Fibroblast of lung (primary cell): ENCODE measurements around the gene ELMO1. TPM values are rescaled to one million over a fixed set of nuclear protein-coding genes. Genes with fewer than 3 reads are reported as not detected.

ENCODE experiments used
- DNase-seq, 2 donors: peaks; one replicate each; pipeline versions ENCODE4 v3.0.0 to v3.0.0-alpha.2; 2010; ENCODE audit warnings: low read depth in 2 of 2
- H2AFZ ChIP-seq: 2 replicates; pipeline ENCODE4 v1.5.1; 2012; ENCODE audit warnings: low read length, control low read depth, inconsistent platforms
- H3K27ac ChIP-seq: 2 replicates; pipeline ENCODE4 v1.5.1; 2011; ENCODE audit warnings: low read length, control low read depth; ENCODE audit not compliant: insufficient read depth
- H3K27me3 ChIP-seq: 2 replicates; pipeline ENCODE4 v1.5.1; 2011; ENCODE audit warnings: mild to moderate bottlenecking, low read length; ENCODE audit not compliant: control insufficient read depth, insufficient read depth
- H3K36me3 ChIP-seq: 2 replicates; pipeline ENCODE4 v1.5.1; 2011; ENCODE audit warnings: low read length; ENCODE audit not compliant: control insufficient read depth, insufficient read depth
- H3K4me1 ChIP-seq: 2 replicates; pipeline ENCODE4 v1.5.1; 2011; ENCODE audit warnings: low read length; ENCODE audit not compliant: control insufficient read depth, insufficient read depth; ENCODE audit errors: extremely low read depth
- H3K4me2 ChIP-seq: 2 replicates; pipeline ENCODE4 v1.5.1; 2011; ENCODE audit warnings: low read length, control low read depth; ENCODE audit not compliant: insufficient read depth; ENCODE audit errors: extremely low read depth
- H3K4me3 ChIP-seq, 4 experiments: fragments of 200-600 bp in 1 of 4; sonication (generic) in 1 of 4; replicated peaks in 1 of 4; 2 replicates each; pipeline ENCODE4 v1.5.1; 2011 to 2016; ENCODE audit warnings: low read length in 4 of 4, low read depth in 3 of 4, mild to moderate bottlenecking in 3 of 4, control low read depth in 2 of 4, inconsistent platforms in 1 of 4, mixed read lengths in 1 of 4; ENCODE audit not compliant: insufficient read depth in 1 of 4; ENCODE audit errors: control extremely low read depth in 1 of 4
- H3K79me2 ChIP-seq: 2 replicates; pipeline ENCODE4 v1.5.1; 2012; ENCODE audit warnings: mild to moderate bottlenecking, low read length, inconsistent platforms; ENCODE audit not compliant: control insufficient read depth, insufficient read depth
- H3K9ac ChIP-seq: 2 replicates; pipeline ENCODE4 v1.5.1; 2011; ENCODE audit warnings: mild to moderate bottlenecking, low read length, control low read depth; ENCODE audit not compliant: insufficient read depth
- H3K9me3 ChIP-seq: 2 replicates; pipeline ENCODE4 v1.5.1; 2012; ENCODE audit warnings: low read depth, low read length; ENCODE audit not compliant: control insufficient read depth, insufficient read depth
- H4K20me1 ChIP-seq: 2 replicates; pipeline ENCODE4 v1.5.1; 2011; ENCODE audit warnings: low read length; ENCODE audit not compliant: control insufficient read depth, insufficient read depth; ENCODE audit errors: extremely low read depth
- EZH2 ChIP-seq: IDR thresholded peaks from 2 replicates; pipeline ENCODE4 v1.5.1; 2012; ENCODE audit warnings: low read length, control low read depth, mild to moderate bottlenecking; ENCODE audit errors: missing control alignments
- polyA plus RNA-seq, 2 donors: library from polyadenylated mRNA; depleted of rRNA in 1 of 2; stranded (reverse) in 1 of 2; unstranded in 1 of 2; fragments of >200 nt; gene quantifications; 2 replicates each; pipeline ENCODE4 v1.2.1, GENCODE V29; 2011 to 2012; ENCODE audit warnings: missing spikeins in 1 of 2
- total RNA-seq: library from RNA; depleted of rRNA; stranded (reverse); fragments of >200 nt; gene quantifications from 2 replicates; pipeline ENCODE4 v1.2.1, GENCODE V29; 2014
- TF ChIP-seq, protein P1 (sequence below), 2 donors: IDR thresholded peaks in 1 of 2; conservative IDR thresholded peaks in 1 of 2; 1 replicate in 1 of 2; 2 replicates in 1 of 2; pipeline ENCODE4 v1.5.1; 2011 to 2012; ENCODE audit warnings: low read length in 2 of 2, control low read depth in 1 of 2, inconsistent platforms in 1 of 2, low read depth in 1 of 2, mild to moderate bottlenecking in 1 of 2

Gene ELMO1
- total and polyA plus RNA-seq, 2 donors (not counting 1 experiment from before 2014, with no cell fraction given) = 0.50 TPM; not detected in 1

GRCh38 chr7:36878288-36878687 is 570.4 kb downstream of the ELMO1 start:
- DNase-seq = no peak
- Histone ChIP-seq H3K36me3 (no peaks in the 10 kb centered on the region), H3K9me3 (no peaks in the 10 kb centered on the region)

GRCh38 chr7:36875794-36876193 is 572.9 kb downstream of the ELMO1 start:
- no peak overlapping the region for H2AFZ ChIP-seq
- H3K27ac ChIP-seq = no peak overlapping the region
- no peaks in the 10 kb centered on the region for H3K79me2 ChIP-seq
- no peaks in the 10 kb centered on the region for H3K27me3 ChIP-seq
- no peaks in the 10 kb centered on the region for H4K20me1 ChIP-seq
- no peaks in the 10 kb centered on the region for H3K4me1 ChIP-seq
- DNase-seq = peak in 1 of 2 donors; percentile 14
- H3K36me3 ChIP-seq = no peaks in the 10 kb centered on the region
- H3K4me2 ChIP-seq = no peak overlapping the region
- no peak overlapping the region for H3K9ac ChIP-seq
- H3K4me3 ChIP-seq = no peak overlapping the region
- no peaks in the 10 kb centered on the region for H3K9me3 ChIP-seq
- TF ChIP-seq, protein P1, sequence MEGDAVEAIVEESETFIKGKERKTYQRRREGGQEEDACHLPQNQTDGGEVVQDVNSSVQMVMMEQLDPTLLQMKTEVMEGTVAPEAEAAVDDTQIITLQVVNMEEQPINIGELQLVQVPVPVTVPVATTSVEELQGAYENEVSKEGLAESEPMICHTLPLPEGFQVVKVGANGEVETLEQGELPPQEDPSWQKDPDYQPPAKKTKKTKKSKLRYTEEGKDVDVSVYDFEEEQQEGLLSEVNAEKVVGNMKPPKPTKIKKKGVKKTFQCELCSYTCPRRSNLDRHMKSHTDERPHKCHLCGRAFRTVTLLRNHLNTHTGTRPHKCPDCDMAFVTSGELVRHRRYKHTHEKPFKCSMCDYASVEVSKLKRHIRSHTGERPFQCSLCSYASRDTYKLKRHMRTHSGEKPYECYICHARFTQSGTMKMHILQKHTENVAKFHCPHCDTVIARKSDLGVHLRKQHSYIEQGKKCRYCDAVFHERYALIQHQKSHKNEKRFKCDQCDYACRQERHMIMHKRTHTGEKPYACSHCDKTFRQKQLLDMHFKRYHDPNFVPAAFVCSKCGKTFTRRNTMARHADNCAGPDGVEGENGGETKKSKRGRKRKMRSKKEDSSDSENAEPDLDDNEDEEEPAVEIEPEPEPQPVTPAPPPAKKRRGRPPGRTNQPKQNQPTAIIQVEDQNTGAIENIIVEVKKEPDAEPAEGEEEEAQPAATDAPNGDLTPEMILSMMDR (conservative IDR thresholded peaks at IDR 0.05 in 1 of 2, IDR thresholded peaks at IDR 0.05 in 1 of 2; ENCODE audit: low read depth in 1 of 2, low read length in 2 of 2) = no peak
- no peak for TF ChIP-seq EZH2

More at GRCh38 chr7:36878288-36878687, 570.4 kb downstream of the ELMO1 start:
- H3K27me3 ChIP-seq = no peaks in the 10 kb centered on the region
- no peak overlapping the region for H3K27ac ChIP-seq
- TF ChIP-seq, protein P1 (conservative IDR thresholded peaks at IDR 0.05 in 1 of 2, IDR thresholded peaks at IDR 0.05 in 1 of 2; ENCODE audit: low read depth in 1 of 2, low read length in 2 of 2) = no peak
- TF ChIP-seq EZH2 = no peak
- H3K79me2 ChIP-seq = no peaks in the 10 kb centered on the region
- H2AFZ ChIP-seq = no peak overlapping the region
- no peak overlapping the region for H3K4me3 ChIP-seq
- no peak overlapping the region for H3K9ac ChIP-seq
- H3K4me2 ChIP-seq = no peak overlapping the region
- no peaks in the 10 kb centered on the region for H3K4me1 ChIP-seq
- no peaks in the 10 kb centered on the region for H4K20me1 ChIP-seq

- Histone ChIP-seq H2AFZ (no peak overlapping the region), H3K79me2 (no peaks in the 10 kb centered on the region), H3K27ac (no peak overlapping the region), H3K4me1 (no peaks in the 10 kb centered on the region), H3K4me3 (no peak overlapping the region), H3K27me3 (no peaks in the 10 kb centered on the region), H3K36me3 (no peaks in the 10 kb centered on the region), H3K9ac (no peak overlapping the region), H3K4me2 (no peak overlapping the region), H4K20me1 (no peaks in the 10 kb centered on the region), H3K9me3 (no peaks in the 10 kb centered on the region)
- TF ChIP-seq, protein P1 (conservative IDR thresholded peaks at IDR 0.05 in 1 of 2, IDR thresholded peaks at IDR 0.05 in 1 of 2; ENCODE audit: low read depth in 1 of 2, low read length in 2 of 2) = no peak
- no peak for TF ChIP-seq EZH2
- no peak for DNase-seq
Measured at GRCh38 chr7:36874041-36874440, 574.6 kb downstream of the ELMO1 start.
